Ascending aorta (tissue), 2 donors: ENCODE measurements around the gene ZNF143. TPM values are rescaled to one million over a fixed set of nuclear protein-coding genes. Genes with fewer than 3 reads are reported as not detected.
A peak's percentile ranks its signal among the peaks of the same experiment; 100 is the strongest.
"Not testable (repeated sequence)": the region's sequence is repeated elsewhere in the genome, so short reads cannot be mapped to it uniquely, and the experiment has no call there.

Experiments used
- DNase-seq, 2 donors: peaks; one replicate each; pipeline ENCODE4 v3.0.0-alpha.2; 2019; ENCODE audit warnings: low spot score in 2 of 2
- H3K27ac ChIP-seq, 2 donors: fragments of 200-600 bp; sonication (generic); one replicate each; pipeline ENCODE4 v1.5.1; 2016 to 2017; ENCODE audit warnings: mild to moderate bottlenecking in 1 of 2
- H3K27me3 ChIP-seq: fragments of 200-600 bp; sonication (generic); one replicate; pipeline ENCODE4 v1.5.1; 2017
- H3K36me3 ChIP-seq, 2 donors: fragments of 200-600 bp; sonication (generic); one replicate each; pipeline ENCODE4 v1.5.1; 2016
- H3K4me1 ChIP-seq, 2 donors: fragments of 200-600 bp; sonication (generic); one replicate each; pipeline ENCODE4 v1.5.1; 2016 to 2017; ENCODE audit warnings: mild to moderate bottlenecking in 1 of 2
- H3K4me3 ChIP-seq, 2 donors: fragments of 200-600 bp; sonication (generic); one replicate each; pipeline ENCODE4 v1.5.1; 2016 to 2017; ENCODE audit warnings: mild to moderate bottlenecking in 1 of 2
- H3K9me3 ChIP-seq, 2 donors: fragments of 200-600 bp; sonication (generic); one replicate each; pipeline ENCODE4 v1.5.1; 2016
- intact Hi-C: fragments of 100-400 bp; cut with DNase I; formaldehyde crosslinking; loops from one replicate; pipeline ENCODE4 v1.15.1; 2023
- total RNA-seq: library from RNA; depleted of rRNA; stranded (reverse); fragments of >200 nt; gene quantifications from one replicate; pipeline ENCODE4 v1.1.0, GENCODE V29; 2016
- TF ChIP-seq, protein P1 (sequence below), 3 experiments: fragments of 200-600 bp in 2 of 3; fragments of 450-650 bp in 1 of 3; sonication (generic) in 2 of 3; IDR thresholded peaks; one replicate each; pipeline ENCODE4 v1.5.1; 2016 to 2019; ENCODE audit warnings: antibody characterized with exemption in 3 of 3, mild to moderate bottlenecking in 1 of 3, moderate library complexity in 1 of 3

Gene ZNF143
- total RNA-seq = 2.7 TPM

DNA sequence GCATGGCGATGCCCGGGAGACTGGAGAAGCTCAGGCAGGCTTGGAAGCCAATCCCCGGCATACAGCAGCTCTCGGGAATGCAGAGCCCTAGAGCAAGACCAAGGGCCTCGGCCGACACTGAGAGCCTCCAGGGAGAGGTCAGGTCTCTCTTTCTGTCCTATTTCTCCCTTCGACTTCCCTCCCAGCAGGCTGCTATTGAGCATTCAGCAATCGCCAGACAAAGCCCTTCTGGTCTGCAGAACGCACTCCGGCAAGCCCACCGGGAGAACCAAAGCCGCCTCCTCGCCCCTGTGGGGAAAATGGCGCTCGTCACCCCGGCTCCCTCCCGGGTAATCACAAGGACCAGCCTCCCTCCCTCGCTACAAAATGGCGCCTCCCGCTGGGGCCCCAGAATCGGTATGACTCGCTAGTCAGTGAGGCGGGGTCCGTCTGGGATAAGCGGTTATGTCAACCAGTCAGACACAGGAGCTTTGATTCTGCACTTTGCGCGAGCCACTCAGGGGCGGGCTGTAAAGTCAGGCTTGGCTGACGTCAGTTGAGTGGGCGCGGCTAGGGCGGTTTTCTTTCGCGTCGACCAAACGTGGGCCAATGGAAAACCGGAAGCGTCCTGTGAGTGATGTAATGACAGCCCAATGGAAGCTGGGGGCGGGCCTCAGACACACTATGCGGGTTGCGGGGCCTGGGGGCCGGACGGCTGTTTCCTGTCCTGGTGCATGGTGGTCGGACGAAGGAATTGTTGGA is at the start of gene ZNF143:
TSS of gene ZNF143 (plus strand) at position 691 of the 741 bp plus-strand sequence. CDS start 10,297 bp downstream, outside the sequence.
- H3K9me3 ChIP-seq = no peaks in the 10 kb centered on the region
- intact Hi-C loops = loop anchor here (1.0 to 5.0 kb wide), 5 partner anchors 76 to 193 kb away; partner anchors contain the start of genes DENND5A, IPO7, TMEM41B and WEE1
- peak within 1 kb of the TSS; percentile 98 to 100 for H3K27ac ChIP-seq
- no peaks in the 10 kb centered on the region for H3K27me3 ChIP-seq
- H3K4me3 ChIP-seq = peak within 1 kb of the TSS; percentile 83 to 98
- H3K36me3 ChIP-seq = no peaks in the 10 kb centered on the region
- DNase-seq = peak; percentile 99 to 100
- peaks cover 5 to 20% of the 10 kb centered on the region in 2 donors for H3K4me1 ChIP-seq
- TF ChIP-seq, protein P1, sequence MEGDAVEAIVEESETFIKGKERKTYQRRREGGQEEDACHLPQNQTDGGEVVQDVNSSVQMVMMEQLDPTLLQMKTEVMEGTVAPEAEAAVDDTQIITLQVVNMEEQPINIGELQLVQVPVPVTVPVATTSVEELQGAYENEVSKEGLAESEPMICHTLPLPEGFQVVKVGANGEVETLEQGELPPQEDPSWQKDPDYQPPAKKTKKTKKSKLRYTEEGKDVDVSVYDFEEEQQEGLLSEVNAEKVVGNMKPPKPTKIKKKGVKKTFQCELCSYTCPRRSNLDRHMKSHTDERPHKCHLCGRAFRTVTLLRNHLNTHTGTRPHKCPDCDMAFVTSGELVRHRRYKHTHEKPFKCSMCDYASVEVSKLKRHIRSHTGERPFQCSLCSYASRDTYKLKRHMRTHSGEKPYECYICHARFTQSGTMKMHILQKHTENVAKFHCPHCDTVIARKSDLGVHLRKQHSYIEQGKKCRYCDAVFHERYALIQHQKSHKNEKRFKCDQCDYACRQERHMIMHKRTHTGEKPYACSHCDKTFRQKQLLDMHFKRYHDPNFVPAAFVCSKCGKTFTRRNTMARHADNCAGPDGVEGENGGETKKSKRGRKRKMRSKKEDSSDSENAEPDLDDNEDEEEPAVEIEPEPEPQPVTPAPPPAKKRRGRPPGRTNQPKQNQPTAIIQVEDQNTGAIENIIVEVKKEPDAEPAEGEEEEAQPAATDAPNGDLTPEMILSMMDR (IDR thresholded peaks at IDR 0.05) = peak in 1 of 3 experiments; percentile 21

GRCh38 chr11:9428706-9429105 is 32.1 kb upstream of the ZNF143 start:
- Histone ChIP-seq H3K27ac (peak overlapping the region in 1 of 2 donors; percentile 31), H3K36me3 (peaks cover 58 to 78% of the 10 kb centered on the region in 2 donors), H3K4me3 (no peak overlapping the region), H3K4me1 (peaks cover 0 to 6% of the 10 kb centered on the region in 2 donors), H3K9me3 (no peaks in the 10 kb centered on the region), H3K27me3 (no peaks in the 10 kb centered on the region)
- intact Hi-C loops = no loop called here
- DNase-seq = peak in 1 of 2 donors; percentile 63
- TF ChIP-seq, protein P1 (IDR thresholded peaks at IDR 0.05) = no peak

- peaks cover 91 to 96% of the 10 kb centered on the region in 2 donors for H3K36me3 ChIP-seq
- no peak overlapping the region for H3K27ac ChIP-seq
- intact Hi-C loops = no loop called here
- H3K4me1 ChIP-seq = no peaks in the 10 kb centered on the region
- no peak for DNase-seq
- H3K4me3 ChIP-seq = no peak overlapping the region
- H3K9me3 ChIP-seq = no peaks in the 10 kb centered on the region
- TF ChIP-seq, protein P1 (IDR thresholded peaks at IDR 0.05) = no peak
- no peaks in the 10 kb centered on the region for H3K27me3 ChIP-seq
Measured at GRCh38 chr11:9438611-9439010, 22.2 kb upstream of the ZNF143 start.

DNA sequence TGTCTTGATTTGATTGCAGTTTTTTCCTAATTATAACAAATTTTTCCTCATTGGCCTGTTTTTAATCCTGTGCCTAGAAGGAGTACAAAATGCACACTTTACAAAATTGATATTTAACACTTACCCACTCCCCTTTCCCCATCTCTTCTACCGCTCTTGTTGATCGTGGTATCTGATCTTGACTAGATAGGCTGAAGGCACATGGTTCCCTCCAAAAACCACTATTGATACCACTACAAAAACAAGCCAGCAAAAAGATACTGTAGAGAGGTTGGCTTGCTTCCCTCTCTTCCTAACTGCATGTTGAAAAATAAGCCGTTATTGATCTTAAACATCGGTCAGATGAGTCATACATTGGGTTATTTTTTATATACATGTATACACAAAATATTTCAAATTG is 14.6 kb upstream of the ZNF143 start:
- peaks cover 39 to 44% of the 10 kb centered on the region in 2 donors for H3K36me3 ChIP-seq
- no peaks in the 10 kb centered on the region for H3K27me3 ChIP-seq
- no peak overlapping the region for H3K4me3 ChIP-seq
- TF ChIP-seq, protein P1 (IDR thresholded peaks at IDR 0.05) = no peak
- no peaks in the 10 kb centered on the region for H3K9me3 ChIP-seq
- intact Hi-C loops = no loop called here
- DNase-seq = no peak
- no peaks in the 10 kb centered on the region for H3K4me1 ChIP-seq
- H3K27ac ChIP-seq = no peak overlapping the region

- Histone ChIP-seq H3K4me3 (no peak overlapping the region), H3K4me1 (no peaks in the 10 kb centered on the region), H3K27ac (no peak overlapping the region), H3K9me3 (peaks cover 9% of the 10 kb centered on the region in 2 donors), H3K27me3 (no peaks in the 10 kb centered on the region), H3K36me3 (peaks cover 14 to 19% of the 10 kb centered on the region in 2 donors)
- TF ChIP-seq, protein P1 (IDR thresholded peaks at IDR 0.05) = no peak
- intact Hi-C loops = no loop called here
- no peak for DNase-seq
Measured at GRCh38 chr11:9448576-9449352, 12.0 kb upstream of the ZNF143 start.

DNA sequence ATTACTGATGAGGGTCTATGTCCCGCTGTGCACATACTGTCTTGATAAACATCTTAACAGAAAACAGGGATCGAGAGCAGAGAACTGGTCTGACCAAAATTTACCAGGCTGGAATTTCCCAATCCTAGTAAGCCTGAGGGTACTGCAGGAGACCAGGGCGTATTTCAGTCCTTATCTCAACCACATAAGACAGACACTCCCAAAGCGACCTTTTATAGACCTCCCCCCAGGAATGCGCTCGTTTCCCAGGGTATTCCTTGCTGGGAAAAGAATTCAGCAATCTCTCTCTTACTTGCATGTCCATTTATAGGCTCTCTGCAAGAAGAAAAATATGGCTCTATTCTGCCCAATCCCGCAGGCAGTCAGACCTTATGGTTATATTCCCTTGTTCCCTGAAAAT is 8.8 kb upstream of the ZNF143 start:
- DNase-seq, H3K36me3 ChIP-seq, H3K27ac ChIP-seq, H3K9me3 ChIP-seq, H3K27me3 ChIP-seq, intact Hi-C loops, H3K4me3 ChIP-seq, H3K4me1 ChIP-seq: not testable (repeated sequence)
